ENCODE measurements around the gene BCAP31.
A peak's percentile ranks its signal among the peaks of the same experiment; 100 is the strongest.

BCAP31 gene

GRCh38 chrX:153739754-153740486 is 15.7 kb upstream of the BCAP31 start:
- DNase-seq (ENCODE audit: low read depth), result no peak
- TF ChIP-seq POLR2A (IDR thresholded peaks at IDR 0.05; ENCODE audit: extremely low read depth, insufficient read length) (no peak), MYC (IDR thresholded peaks at IDR 0.05; ENCODE audit: low read depth, low read length) (no peak)
- TF ChIP-seq, protein P1, sequence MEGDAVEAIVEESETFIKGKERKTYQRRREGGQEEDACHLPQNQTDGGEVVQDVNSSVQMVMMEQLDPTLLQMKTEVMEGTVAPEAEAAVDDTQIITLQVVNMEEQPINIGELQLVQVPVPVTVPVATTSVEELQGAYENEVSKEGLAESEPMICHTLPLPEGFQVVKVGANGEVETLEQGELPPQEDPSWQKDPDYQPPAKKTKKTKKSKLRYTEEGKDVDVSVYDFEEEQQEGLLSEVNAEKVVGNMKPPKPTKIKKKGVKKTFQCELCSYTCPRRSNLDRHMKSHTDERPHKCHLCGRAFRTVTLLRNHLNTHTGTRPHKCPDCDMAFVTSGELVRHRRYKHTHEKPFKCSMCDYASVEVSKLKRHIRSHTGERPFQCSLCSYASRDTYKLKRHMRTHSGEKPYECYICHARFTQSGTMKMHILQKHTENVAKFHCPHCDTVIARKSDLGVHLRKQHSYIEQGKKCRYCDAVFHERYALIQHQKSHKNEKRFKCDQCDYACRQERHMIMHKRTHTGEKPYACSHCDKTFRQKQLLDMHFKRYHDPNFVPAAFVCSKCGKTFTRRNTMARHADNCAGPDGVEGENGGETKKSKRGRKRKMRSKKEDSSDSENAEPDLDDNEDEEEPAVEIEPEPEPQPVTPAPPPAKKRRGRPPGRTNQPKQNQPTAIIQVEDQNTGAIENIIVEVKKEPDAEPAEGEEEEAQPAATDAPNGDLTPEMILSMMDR (IDR thresholded peaks at IDR 0.05; ENCODE audit: low read depth, low read length), result no peak
- TF ChIP-seq, protein P2, sequence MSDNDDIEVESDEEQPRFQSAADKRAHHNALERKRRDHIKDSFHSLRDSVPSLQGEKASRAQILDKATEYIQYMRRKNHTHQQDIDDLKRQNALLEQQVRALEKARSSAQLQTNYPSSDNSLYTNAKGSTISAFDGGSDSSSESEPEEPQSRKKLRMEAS (IDR thresholded peaks at IDR 0.05; ENCODE audit: low read depth, low read length), result no peak
- H3K4me3 ChIP-seq (ENCODE audit: low read depth, low read length), result no peak overlapping the region

- DNase-seq (ENCODE audit: low read depth), result no peak
- TF ChIP-seq, protein P2 (IDR thresholded peaks at IDR 0.05; ENCODE audit: low read depth, low read length), result no peak
- TF ChIP-seq MYC (IDR thresholded peaks at IDR 0.05; ENCODE audit: low read depth, low read length) (no peak), POLR2A (IDR thresholded peaks at IDR 0.05; ENCODE audit: extremely low read depth, insufficient read length) (no peak)
- H3K4me3 ChIP-seq (ENCODE audit: low read depth, low read length), result no peak overlapping the region
These were observed 13.9 kb upstream of the BCAP31 start for GRCh38 chrX:153738056-153738605.

- H3K4me3 ChIP-seq (ENCODE audit: low read depth, low read length), result no peak overlapping the region
- TF ChIP-seq POLR2A (IDR thresholded peaks at IDR 0.05; ENCODE audit: extremely low read depth, insufficient read length), result no peak
- DNase-seq (ENCODE audit: low read depth), result no peak
These were observed 12.8 kb upstream of the BCAP31 start for GRCh38 chrX:153736871-153737441.

GRCh38 chrX:153736071-153736820 is 12.1 kb upstream of the BCAP31 start:
- DNase-seq (ENCODE audit: low read depth), result no peak
- TF ChIP-seq, protein P1 (IDR thresholded peaks at IDR 0.05; ENCODE audit: low read depth, low read length), result no peak
- TF ChIP-seq, protein P2 (IDR thresholded peaks at IDR 0.05; ENCODE audit: low read depth, low read length), result no peak
- no peak for TF ChIP-seq MYC (IDR thresholded peaks at IDR 0.05; ENCODE audit: low read depth, low read length)
- no peak for TF ChIP-seq POLR2A (IDR thresholded peaks at IDR 0.05; ENCODE audit: extremely low read depth, insufficient read length)
- no peak overlapping the region for H3K4me3 ChIP-seq (ENCODE audit: low read depth, low read length)

- DNase-seq (ENCODE audit: low read depth), result peak; percentile 20
- H3K4me3 ChIP-seq (ENCODE audit: low read depth, low read length), result no peak overlapping the region
These were observed 11.1 kb upstream of the BCAP31 start for GRCh38 chrX:153735274-153735673.

DNA sequence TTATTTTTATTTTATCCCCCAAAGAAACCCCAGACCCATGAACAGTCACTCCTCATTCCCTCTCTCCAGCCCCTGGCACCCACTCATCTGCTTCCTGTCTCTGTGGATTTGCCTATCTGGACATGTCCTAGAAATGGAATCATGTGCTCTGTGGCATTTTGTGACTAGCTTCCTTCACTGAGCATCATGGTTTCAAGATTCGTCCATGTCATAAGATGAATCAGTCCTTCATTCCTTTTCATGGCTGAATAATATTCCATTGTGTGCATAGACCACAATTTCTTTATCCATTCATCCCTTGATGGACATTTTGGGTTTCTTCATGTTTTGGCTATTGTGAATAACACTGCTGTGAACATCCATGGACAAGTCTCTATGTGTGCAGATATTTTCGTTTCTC is 10.7 kb upstream of the BCAP31 start:
- no peak for DNase-seq (ENCODE audit: low read depth)
- TF ChIP-seq POLR2A (IDR thresholded peaks at IDR 0.05; ENCODE audit: extremely low read depth, insufficient read length), result no peak
- TF ChIP-seq MYC (IDR thresholded peaks at IDR 0.05; ENCODE audit: low read depth, low read length), result no peak
- TF ChIP-seq, protein P2 (IDR thresholded peaks at IDR 0.05; ENCODE audit: low read depth, low read length), result no peak
- TF ChIP-seq, protein P1 (IDR thresholded peaks at IDR 0.05; ENCODE audit: low read depth, low read length), result no peak
- no peak overlapping the region for H3K4me3 ChIP-seq (ENCODE audit: low read depth, low read length)

More at GRCh38 chrX:153735274-153735673, 11.1 kb upstream of the BCAP31 start:
- TF ChIP-seq POLR2A (IDR thresholded peaks at IDR 0.05; ENCODE audit: extremely low read depth, insufficient read length) (no peak), MYC (IDR thresholded peaks at IDR 0.05; ENCODE audit: low read depth, low read length) (no peak)
- TF ChIP-seq, protein P1 (IDR thresholded peaks at IDR 0.05; ENCODE audit: low read depth, low read length), result no peak
- TF ChIP-seq, protein P2 (IDR thresholded peaks at IDR 0.05; ENCODE audit: low read depth, low read length), result no peak
